HEK293 (cell line): Measurements from ENCODE around the gene RNF31.

Experiments used
- BCL11B ChIP-seq: fragments of 450-650 bp; formaldehyde crosslinking; IDR thresholded peaks from 2 replicates; pipeline ENCODE4 v1.5.1; 2016; ENCODE audit warnings: low read depth, missing biosample characterization, missing genetic modification characterization
- YY2 ChIP-seq: fragments of 450-650 bp; formaldehyde crosslinking; IDR thresholded peaks from 2 replicates; pipeline ENCODE4 v1.5.1; 2016; ENCODE audit warnings: missing biosample characterization, missing genetic modification characterization
- ZFP37 ChIP-seq: fragments of 450-650 bp; formaldehyde crosslinking; IDR thresholded peaks from 2 replicates; pipeline ENCODE4 v1.5.1; 2016; ENCODE audit warnings: missing biosample characterization, missing genetic modification characterization
- ZNF174 ChIP-seq: fragments of 450-650 bp; formaldehyde crosslinking; IDR thresholded peaks from 2 replicates; pipeline ENCODE4 v1.5.0; 2017; ENCODE audit warnings: missing biosample characterization, mild to moderate bottlenecking, missing genetic modification characterization
- ZNF266 ChIP-seq: fragments of 450-650 bp; formaldehyde crosslinking; IDR thresholded peaks from 2 replicates; pipeline ENCODE4 v1.5.1; 2016; ENCODE audit warnings: missing biosample characterization, missing genetic modification characterization, low read depth
- ZNF311 ChIP-seq: fragments of 450-650 bp; formaldehyde crosslinking; IDR thresholded peaks from 2 replicates; pipeline ENCODE4 v1.5.1; 2017; ENCODE audit warnings: missing biosample characterization, missing genetic modification characterization, borderline replicate concordance
- ZXDB ChIP-seq: fragments of 450-650 bp; formaldehyde crosslinking; IDR thresholded peaks from 2 replicates; pipeline ENCODE4 v1.5.1; 2016; ENCODE audit warnings: missing biosample characterization, missing genetic modification characterization
- TF ChIP-seq, protein P1 (sequence below): fragments of 450-650 bp; formaldehyde crosslinking; IDR thresholded peaks from 2 replicates; pipeline ENCODE4 v1.5.1; 2016; ENCODE audit warnings: missing biosample characterization, missing genetic modification characterization
- TF ChIP-seq, protein P2 (sequence below): fragments of 450-650 bp; formaldehyde crosslinking; IDR thresholded peaks from 2 replicates; pipeline ENCODE4 v1.5.1; 2016; ENCODE audit warnings: missing biosample characterization, missing genetic modification characterization
- TF ChIP-seq, protein P3 (sequence below): fragments of 450-650 bp; formaldehyde crosslinking; IDR thresholded peaks from 2 replicates; pipeline ENCODE4 v1.5.1; 2016; ENCODE audit warnings: missing biosample characterization, missing genetic modification characterization
- TF ChIP-seq, protein P4 (sequence below): fragments of 450-650 bp; formaldehyde crosslinking; IDR thresholded peaks from 2 replicates; pipeline ENCODE4 v1.5.1; 2016; ENCODE audit warnings: missing biosample characterization, missing genetic modification characterization
- TF ChIP-seq, protein P5 (sequence below): fragments of 450-650 bp; formaldehyde crosslinking; IDR thresholded peaks from 2 replicates; pipeline ENCODE4 v1.5.1; 2016; ENCODE audit warnings: missing biosample characterization, missing genetic modification characterization
- TF ChIP-seq, protein P6 (sequence below): fragments of 450-650 bp; IDR thresholded peaks from 2 replicates; pipeline ENCODE4 v1.5.1; 2018; ENCODE audit warnings: missing biosample characterization, missing genetic modification characterization
- TF ChIP-seq, protein P7 (sequence below): fragments of 450-650 bp; formaldehyde crosslinking; IDR thresholded peaks from 2 replicates; pipeline ENCODE4 v1.5.1; 2017; ENCODE audit warnings: missing biosample characterization, missing genetic modification characterization
- TF ChIP-seq, protein P8 (sequence below): fragments of 450-650 bp; formaldehyde crosslinking; IDR thresholded peaks from 2 replicates; pipeline ENCODE4 v1.5.1; 2016; ENCODE audit warnings: missing biosample characterization, missing genetic modification characterization, borderline replicate concordance

RNF31 gene

DNA sequence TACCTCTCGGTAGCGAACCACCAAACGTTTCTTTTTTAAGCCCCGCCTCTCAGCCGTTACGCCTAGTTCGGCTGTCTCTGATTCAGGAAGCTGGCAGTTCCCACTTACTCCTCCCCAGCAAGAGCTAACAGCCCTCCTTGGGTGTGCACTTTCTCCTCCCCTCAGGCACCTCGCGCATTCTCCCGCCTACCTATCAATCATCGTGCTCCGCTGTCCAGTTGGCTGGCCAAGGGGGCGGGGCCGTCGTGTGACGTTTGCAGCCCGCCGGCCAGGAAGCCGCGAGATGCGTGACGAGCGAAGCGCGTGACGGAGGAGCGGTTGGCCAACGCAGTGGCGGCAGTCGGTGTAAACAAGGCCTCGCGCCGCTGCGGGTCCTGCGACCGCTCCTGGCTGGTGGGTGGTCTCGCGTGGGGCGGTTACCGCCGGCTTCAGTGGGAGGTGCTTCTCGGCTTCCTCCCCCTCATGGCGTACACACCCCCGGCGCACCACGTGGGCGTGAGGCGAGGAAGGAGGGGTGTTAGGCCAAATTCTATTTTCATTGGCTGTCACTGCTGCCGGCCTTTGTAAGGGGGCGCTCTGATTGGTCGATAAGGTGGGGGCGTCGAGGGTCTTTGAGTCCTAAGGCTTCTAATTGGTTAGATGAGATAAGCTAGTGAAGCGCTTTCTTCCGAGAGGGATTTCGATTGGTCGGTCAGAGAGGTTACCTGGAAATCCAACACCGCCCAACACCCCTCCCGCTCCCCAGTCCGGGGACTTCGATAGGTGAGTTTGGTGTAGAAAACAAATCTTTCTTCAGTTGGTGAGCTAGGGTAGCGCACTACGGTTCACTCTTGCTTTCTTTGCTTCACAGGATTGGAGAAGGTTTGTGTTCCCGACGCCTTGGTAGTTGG, 32.5 kb upstream of the RNF31 start, which contains the start of the genes DCAF11 and NRL (continued):
- TF ChIP-seq, protein P1, sequence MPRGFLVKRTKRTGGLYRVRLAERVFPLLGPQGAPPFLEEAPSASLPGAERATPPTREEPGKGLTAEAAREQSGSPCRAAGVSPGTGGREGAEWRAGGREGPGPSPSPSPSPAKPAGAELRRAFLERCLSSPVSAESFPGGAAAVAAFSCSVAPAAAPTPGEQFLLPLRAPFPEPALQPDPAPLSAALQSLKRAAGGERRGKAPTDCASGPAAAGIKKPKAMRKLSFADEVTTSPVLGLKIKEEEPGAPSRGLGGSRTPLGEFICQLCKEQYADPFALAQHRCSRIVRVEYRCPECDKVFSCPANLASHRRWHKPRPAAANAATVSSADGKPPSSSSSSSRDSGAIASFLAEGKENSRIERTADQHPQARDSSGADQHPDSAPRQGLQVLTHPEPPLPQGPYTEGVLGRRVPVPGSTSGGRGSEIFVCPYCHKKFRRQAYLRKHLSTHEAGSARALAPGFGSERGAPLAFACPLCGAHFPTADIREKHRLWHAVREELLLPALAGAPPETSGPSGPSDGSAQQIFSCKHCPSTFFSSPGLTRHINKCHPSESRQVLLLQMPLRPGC (tag by site-specific recombination), result peak; percentile 59; the same call in 1 of the 2 replicates
- TF ChIP-seq ZNF266 (tag by site-specific recombination) (no peak), ZNF174 (tag by site-specific recombination) (no peak), YY2 (no peak), ZXDB (0 out of 2 replicates have a peak, but pooled peaks have one; percentile 11), ZNF311 (no peak), BCL11B (no peak), ZFP37 (tag by site-specific recombination) (no peak)
- TF ChIP-seq, protein P2, sequence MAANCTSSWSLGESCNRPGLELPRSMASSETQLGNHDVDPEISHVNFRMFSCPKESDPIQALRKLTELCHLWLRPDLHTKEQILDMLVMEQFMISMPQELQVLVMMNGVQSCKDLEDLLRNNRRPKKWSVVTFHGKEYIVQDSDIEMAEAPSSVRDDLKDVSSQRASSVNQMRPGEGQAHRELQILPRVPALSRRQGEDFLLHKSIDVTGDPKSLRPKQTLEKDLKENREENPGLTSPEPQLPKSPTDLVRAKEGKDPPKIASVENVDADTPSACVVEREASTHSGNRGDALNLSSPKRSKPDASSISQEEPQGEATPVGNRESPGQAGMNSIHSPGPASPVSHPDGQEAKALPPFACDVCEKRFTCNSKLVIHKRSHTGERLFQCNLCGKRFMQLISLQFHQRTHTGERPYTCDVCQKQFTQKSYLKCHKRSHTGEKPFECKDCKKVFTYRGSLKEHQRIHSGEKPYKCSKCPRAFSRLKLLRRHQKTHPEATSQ, result no peak
- TF ChIP-seq, protein P3, sequence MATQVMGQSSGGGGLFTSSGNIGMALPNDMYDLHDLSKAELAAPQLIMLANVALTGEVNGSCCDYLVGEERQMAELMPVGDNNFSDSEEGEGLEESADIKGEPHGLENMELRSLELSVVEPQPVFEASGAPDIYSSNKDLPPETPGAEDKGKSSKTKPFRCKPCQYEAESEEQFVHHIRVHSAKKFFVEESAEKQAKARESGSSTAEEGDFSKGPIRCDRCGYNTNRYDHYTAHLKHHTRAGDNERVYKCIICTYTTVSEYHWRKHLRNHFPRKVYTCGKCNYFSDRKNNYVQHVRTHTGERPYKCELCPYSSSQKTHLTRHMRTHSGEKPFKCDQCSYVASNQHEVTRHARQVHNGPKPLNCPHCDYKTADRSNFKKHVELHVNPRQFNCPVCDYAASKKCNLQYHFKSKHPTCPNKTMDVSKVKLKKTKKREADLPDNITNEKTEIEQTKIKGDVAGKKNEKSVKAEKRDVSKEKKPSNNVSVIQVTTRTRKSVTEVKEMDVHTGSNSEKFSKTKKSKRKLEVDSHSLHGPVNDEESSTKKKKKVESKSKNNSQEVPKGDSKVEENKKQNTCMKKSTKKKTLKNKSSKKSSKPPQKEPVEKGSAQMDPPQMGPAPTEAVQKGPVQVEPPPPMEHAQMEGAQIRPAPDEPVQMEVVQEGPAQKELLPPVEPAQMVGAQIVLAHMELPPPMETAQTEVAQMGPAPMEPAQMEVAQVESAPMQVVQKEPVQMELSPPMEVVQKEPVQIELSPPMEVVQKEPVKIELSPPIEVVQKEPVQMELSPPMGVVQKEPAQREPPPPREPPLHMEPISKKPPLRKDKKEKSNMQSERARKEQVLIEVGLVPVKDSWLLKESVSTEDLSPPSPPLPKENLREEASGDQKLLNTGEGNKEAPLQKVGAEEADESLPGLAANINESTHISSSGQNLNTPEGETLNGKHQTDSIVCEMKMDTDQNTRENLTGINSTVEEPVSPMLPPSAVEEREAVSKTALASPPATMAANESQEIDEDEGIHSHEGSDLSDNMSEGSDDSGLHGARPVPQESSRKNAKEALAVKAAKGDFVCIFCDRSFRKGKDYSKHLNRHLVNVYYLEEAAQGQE (tag by site-specific recombination), result no peak
- TF ChIP-seq, protein P4, sequence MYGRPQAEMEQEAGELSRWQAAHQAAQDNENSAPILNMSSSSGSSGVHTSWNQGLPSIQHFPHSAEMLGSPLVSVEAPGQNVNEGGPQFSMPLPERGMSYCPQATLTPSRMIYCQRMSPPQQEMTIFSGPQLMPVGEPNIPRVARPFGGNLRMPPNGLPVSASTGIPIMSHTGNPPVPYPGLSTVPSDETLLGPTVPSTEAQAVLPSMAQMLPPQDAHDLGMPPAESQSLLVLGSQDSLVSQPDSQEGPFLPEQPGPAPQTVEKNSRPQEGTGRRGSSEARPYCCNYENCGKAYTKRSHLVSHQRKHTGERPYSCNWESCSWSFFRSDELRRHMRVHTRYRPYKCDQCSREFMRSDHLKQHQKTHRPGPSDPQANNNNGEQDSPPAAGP (tag by site-specific recombination), result peak; percentile 48; the same call in 1 of the 2 replicates
- TF ChIP-seq, protein P5, sequence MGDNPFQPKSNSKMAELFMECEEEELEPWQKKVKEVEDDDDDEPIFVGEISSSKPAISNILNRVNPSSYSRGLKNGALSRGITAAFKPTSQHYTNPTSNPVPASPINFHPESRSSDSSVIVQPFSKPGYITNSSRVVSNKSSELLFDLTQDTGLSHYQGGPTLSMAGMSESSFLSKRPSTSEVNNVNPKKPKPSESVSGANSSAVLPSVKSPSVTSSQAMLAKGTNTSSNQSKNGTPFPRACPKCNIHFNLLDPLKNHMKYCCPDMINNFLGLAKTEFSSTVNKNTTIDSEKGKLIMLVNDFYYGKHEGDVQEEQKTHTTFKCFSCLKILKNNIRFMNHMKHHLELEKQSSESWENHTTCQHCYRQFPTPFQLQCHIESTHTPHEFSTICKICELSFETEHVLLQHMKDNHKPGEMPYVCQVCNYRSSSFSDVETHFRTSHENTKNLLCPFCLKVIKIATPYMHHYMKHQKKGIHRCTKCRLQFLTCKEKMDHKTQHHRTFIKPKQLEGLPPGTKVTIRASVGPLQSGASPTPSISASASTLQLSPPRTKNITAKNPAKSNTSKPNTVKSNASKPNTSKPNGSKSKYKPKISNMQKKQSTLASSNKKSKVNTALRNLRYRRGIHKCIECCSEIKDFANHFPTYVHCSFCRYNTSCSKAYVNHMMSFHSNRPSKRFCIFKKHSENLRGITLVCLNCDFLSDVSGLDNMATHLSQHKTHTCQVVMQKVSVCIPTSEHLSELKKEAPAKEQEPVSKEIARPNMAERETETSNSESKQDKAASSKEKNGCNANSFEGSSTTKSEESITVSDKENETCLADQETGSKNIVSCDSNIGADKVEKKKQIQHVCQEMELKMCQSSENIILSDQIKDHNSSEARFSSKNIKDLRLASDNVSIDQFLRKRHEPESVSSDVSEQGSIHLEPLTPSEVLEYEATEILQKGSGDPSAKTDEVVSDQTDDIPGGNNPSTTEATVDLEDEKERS (tag by site-specific recombination), result no peak
- TF ChIP-seq, protein P6, sequence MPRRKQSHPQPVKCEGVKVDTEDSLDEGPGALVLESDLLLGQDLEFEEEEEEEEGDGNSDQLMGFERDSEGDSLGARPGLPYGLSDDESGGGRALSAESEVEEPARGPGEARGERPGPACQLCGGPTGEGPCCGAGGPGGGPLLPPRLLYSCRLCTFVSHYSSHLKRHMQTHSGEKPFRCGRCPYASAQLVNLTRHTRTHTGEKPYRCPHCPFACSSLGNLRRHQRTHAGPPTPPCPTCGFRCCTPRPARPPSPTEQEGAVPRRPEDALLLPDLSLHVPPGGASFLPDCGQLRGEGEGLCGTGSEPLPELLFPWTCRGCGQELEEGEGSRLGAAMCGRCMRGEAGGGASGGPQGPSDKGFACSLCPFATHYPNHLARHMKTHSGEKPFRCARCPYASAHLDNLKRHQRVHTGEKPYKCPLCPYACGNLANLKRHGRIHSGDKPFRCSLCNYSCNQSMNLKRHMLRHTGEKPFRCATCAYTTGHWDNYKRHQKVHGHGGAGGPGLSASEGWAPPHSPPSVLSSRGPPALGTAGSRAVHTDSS (tag by site-specific recombination), result no peak
- TF ChIP-seq, protein P7, sequence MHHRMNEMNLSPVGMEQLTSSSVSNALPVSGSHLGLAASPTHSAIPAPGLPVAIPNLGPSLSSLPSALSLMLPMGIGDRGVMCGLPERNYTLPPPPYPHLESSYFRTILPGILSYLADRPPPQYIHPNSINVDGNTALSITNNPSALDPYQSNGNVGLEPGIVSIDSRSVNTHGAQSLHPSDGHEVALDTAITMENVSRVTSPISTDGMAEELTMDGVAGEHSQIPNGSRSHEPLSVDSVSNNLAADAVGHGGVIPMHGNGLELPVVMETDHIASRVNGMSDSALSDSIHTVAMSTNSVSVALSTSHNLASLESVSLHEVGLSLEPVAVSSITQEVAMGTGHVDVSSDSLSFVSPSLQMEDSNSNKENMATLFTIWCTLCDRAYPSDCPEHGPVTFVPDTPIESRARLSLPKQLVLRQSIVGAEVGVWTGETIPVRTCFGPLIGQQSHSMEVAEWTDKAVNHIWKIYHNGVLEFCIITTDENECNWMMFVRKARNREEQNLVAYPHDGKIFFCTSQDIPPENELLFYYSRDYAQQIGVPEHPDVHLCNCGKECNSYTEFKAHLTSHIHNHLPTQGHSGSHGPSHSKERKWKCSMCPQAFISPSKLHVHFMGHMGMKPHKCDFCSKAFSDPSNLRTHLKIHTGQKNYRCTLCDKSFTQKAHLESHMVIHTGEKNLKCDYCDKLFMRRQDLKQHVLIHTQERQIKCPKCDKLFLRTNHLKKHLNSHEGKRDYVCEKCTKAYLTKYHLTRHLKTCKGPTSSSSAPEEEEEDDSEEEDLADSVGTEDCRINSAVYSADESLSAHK (tag by site-specific recombination), result no peak
- TF ChIP-seq, protein P8, sequence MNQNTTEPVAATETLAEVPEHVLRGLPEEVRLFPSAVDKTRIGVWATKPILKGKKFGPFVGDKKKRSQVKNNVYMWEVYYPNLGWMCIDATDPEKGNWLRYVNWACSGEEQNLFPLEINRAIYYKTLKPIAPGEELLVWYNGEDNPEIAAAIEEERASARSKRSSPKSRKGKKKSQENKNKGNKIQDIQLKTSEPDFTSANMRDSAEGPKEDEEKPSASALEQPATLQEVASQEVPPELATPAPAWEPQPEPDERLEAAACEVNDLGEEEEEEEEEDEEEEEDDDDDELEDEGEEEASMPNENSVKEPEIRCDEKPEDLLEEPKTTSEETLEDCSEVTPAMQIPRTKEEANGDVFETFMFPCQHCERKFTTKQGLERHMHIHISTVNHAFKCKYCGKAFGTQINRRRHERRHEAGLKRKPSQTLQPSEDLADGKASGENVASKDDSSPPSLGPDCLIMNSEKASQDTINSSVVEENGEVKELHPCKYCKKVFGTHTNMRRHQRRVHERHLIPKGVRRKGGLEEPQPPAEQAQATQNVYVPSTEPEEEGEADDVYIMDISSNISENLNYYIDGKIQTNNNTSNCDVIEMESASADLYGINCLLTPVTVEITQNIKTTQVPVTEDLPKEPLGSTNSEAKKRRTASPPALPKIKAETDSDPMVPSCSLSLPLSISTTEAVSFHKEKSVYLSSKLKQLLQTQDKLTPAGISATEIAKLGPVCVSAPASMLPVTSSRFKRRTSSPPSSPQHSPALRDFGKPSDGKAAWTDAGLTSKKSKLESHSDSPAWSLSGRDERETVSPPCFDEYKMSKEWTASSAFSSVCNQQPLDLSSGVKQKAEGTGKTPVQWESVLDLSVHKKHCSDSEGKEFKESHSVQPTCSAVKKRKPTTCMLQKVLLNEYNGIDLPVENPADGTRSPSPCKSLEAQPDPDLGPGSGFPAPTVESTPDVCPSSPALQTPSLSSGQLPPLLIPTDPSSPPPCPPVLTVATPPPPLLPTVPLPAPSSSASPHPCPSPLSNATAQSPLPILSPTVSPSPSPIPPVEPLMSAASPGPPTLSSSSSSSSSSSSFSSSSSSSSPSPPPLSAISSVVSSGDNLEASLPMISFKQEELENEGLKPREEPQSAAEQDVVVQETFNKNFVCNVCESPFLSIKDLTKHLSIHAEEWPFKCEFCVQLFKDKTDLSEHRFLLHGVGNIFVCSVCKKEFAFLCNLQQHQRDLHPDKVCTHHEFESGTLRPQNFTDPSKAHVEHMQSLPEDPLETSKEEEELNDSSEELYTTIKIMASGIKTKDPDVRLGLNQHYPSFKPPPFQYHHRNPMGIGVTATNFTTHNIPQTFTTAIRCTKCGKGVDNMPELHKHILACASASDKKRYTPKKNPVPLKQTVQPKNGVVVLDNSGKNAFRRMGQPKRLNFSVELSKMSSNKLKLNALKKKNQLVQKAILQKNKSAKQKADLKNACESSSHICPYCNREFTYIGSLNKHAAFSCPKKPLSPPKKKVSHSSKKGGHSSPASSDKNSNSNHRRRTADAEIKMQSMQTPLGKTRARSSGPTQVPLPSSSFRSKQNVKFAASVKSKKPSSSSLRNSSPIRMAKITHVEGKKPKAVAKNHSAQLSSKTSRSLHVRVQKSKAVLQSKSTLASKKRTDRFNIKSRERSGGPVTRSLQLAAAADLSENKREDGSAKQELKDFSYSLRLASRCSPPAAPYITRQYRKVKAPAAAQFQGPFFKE (tag by site-specific recombination), result no peak
